G401 (cell line): ENCODE data around the gene ADAMTS17. TPM values are rescaled to one million over a fixed set of nuclear protein-coding genes. Genes with fewer than 3 reads are reported as not detected.
A peak's percentile ranks its signal among the peaks of the same experiment; 100 is the strongest.

Experiments used
- DNase-seq: peaks from one replicate; pipeline ENCODE4 v3.0.0-alpha.2; 2015; ENCODE audit warnings: low spot score
- in situ Hi-C: cut with HindIII; loops from 2 replicates; pipeline ENCODE4 v1.10.0; 2016; ENCODE audit warnings: low sequenced_read_pairs, mixed read lengths
- total RNA-seq: library from RNA; depleted of rRNA; stranded (reverse); fragments of >200 nt; shearing (Covaris generic); gene quantifications from 2 replicates; pipeline ENCODE4 v1.2.3, GENCODE V29; 2014

Gene ADAMTS17
- total RNA-seq, 1 experiment from 2014 or later = 1.3 TPM

DNA sequence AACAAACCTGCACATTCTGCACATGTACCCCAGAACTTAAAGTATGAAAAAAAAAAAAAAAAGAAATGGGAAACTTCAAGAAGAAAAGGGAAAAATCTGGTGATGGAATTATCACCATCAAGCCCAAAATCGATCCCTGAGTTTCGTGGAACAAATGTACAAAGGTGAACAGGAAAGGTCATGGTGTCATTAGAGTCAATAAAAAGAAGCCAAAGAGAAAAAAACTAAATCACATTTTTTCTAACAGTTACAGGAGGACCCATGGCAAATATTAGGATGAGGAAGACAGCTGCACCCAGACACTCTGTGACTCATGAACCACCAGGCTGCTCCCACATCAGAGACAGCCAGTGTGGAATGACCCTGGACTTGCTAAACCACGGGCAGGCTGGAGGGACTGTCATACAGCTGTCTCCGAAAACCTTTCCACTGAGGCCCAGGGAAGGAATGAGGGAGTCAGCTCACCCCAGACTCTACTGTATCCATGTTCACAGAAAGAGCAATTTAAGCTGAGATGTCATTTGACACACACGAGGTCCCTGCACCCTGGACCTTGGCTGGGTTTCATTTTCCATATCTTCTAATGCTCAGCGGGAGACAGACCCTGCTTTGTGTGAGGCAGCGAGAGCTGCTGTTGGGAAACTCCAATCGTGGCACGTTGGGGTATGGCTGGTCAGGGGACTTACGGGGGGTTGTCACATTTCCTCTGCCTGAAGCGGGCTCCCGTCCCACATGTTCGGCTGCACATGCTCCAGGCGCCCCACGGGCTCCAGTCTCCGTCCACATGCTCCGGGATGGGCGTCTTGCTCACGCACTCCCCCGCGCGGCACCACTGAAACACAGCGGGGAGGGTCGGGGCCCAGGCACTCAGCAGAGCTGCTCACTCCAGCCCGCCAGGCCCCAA is 210.2 kb downstream of the ADAMTS17 start:
- no peak for DNase-seq
- in situ Hi-C loops = no loop called here

DNA sequence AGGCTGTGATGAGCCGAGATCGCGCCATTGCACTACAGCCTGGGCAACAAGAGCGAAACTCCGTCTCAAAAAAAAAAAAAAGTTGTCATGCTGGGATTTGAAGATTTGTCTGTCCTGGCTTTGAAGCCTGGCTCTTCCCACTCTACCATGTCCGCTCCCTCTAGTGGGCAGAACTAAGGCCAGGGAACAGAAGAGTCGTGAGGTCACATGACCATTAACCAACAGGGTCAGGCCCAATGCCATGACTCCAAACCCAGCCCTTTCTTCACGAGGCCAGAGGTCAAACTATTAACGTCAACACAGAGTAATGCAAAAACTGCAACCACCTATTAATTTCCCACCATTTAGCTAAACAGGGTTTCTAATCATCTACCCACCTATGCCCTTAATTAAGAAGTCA is 212.1 kb downstream of the ADAMTS17 start:
- DNase-seq = no peak
- in situ Hi-C loops = no loop called here

DNA sequence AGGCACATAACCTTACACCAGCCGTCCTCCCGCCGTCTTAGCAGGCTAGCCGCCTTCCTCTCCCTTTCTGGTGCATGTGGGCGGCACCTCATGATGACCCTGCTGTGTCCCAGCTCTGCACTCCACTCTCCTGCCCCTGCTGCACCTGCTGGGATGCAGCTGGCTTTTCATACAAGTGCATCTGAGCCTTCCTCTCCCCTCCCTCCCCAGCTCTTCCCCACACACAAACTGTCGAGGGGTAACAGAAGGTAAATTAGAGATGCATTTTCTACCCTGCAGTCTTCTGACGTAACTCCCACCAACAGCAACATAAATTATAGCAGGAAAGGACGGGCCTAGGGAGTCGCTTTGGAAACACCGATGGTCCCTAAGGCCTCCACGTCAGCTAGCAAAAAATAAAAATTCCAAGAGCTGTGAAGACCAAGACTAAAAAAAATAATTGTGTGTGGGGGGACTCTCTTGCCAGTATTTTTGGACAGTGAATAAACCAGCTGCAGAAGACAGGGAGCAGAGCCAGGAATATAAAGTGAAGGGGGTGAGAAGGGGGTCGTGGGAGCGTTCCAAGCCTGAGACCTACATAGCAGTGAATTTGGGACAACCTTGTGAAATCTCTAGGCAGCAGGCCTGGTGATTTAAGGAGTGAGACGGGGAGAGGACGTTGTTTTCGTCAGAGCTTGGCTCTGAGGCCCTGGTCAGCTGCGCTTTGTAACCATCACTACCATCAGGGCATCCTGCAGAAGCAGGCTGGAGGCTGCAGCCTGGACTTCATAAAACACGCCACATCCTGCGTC is 216.2 kb downstream of the ADAMTS17 start:
- in situ Hi-C loops = no loop called here
- DNase-seq = peak; percentile 11

DNA sequence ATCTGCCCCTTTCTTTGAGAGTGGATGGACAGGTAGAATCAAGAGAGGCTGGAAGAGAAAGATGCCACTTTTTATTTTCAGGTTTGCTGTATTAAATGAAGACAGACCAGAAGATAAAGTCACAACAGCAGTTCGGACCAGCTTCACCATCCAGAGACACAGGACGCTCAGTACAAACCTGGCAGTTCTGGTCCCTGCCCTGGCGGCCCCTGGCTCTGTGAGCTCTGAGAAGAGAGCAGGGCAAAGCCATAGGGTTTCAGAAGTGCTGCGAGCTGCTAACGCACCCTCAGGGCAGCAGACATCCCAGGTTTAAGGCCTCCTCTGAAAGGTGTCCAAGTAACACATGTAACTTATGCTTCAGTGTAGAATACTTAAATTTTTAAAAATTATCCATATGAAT is 216.8 kb downstream of the ADAMTS17 start:
- in situ Hi-C loops = no loop called here
- DNase-seq = no peak

DNA sequence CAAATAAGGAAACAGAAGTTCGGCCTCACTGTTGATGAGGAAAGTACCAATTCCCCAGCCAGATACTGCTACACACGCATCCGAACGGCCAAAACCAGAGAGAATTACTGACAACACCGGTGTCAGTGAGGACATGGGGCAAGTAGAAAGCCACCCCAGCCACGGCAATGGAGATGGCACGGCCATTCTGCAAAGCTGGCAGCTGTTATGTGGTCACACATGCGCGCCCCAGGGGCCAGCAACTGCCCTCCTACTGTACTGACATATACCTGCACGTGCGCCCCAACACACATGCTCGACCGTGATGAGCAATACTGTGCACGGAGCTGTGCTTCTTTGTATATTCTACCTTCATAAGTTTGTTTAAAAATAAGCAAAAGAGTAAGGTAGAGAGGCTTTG is 217.4 kb downstream of the ADAMTS17 start:
- in situ Hi-C loops = no loop called here
- DNase-seq = no peak

DNA sequence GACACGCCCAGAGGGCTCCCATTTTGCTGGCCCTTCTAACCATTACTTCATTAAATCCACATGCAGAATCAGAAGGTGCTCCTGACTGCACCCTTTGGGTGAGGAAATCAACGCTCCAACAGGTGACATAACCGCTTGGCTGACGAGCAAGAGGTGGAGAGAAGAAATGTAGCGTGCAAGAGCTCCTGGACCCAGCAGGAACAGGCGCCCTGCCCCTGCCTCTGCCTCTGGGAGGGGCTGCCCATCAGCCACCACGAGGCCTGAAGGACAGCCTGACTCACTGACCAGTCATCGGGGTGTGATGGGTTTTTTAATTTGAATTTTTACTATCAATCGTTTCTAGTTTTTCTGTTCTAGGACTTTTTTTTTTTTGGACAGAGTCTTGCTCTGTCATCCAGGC is 218.2 kb downstream of the ADAMTS17 start:
- in situ Hi-C loops = no loop called here
- no peak for DNase-seq

DNA sequence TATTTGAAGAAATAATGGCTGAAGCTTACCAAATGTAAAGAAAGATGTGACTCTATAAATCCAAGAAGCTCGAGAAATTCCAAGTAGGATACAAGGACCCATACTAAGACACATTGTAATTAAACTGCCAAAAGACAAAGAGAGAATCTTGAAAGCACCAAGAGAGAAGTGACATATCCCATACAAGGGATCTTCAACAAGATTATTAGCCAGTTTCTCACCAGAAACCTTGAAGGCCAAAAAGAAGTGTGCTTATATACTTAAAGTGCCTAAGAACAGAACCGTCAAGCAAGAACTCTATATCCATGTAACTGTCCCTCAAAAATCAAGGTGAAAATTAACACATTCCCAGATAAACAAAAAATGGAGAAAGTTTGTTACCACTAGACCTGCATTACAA is 220.5 kb downstream of the ADAMTS17 start:
- in situ Hi-C loops = no loop called here
- DNase-seq = no peak

DNA sequence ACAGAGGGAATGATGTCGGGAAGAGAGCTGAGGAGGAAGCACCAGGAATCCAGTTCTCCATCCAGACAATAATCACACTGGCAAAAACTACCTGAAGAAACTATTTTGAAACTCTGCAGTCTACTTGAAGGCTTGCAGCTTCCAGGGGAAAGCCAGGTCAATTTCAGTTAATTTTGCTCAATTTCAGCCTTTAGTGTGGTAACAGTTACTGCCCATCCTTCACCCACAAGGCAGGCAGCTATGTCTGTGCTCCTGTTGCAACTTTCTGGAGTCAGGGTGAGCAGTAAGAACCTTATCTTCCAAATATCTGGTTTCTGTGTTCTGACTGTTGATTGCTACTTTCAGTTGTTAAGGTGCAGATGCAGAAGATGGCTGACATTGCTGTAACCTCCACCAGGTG is 221.7 kb downstream of the ADAMTS17 start:
- DNase-seq = no peak
- in situ Hi-C loops = no loop called here

DNA sequence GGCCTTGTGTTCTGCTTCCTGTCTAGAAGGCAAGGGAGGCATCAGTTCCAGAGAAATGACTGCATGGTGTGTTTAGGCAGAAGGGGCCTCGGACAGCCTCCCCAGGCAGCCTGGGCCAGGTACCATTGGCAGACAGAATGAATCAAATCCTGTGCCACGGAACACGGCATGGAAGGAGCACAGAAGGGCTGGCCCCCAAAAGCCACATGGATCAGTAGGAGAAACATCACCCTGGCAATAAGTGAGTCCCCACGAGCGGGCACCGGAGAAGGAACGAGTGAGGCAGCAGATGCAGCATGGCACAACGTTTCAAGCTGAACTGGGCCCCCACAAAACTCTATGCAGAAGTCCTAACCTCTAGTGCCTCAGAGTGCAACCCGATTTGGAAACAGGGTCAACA is 223.2 kb downstream of the ADAMTS17 start:
- no peak for DNase-seq
- in situ Hi-C loops = no loop called here

DNA sequence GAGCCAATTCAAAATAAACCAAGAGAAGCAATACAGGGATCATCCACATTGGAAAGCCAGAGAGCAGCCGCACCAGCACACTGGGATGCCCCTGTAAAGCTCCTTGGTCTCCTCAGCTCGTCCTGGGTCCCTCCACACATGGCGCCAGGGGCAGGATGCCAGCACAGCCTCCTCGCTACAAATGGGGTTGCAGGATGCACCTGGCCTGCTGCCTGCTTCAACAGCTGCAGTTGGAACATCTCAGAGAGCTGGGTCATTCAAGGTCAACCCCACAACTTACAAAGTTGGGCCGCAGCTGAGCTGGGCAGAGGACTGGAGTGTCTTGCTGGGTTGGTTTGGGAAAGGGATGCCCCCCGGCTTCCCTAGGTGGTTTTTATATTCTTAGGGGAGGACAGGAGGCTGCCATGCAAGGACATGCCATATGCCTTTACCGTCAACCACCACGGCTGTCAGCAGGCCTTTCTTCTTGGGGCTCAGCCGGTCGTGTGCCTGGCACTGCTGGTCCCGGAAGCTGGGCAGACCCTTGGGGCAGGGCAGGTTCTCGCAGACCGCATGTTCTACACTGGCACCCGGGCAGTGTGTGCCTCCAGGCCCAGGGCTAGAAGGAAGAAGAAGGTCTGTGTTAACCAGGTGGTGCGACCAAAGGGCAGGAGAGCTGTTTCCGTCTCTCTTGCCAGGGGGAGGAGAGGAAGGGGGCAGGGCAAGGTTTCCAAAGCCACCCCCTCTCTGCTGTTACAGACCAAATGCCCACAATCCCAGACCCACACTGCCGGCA is 225.2 kb downstream of the ADAMTS17 start:
- in situ Hi-C loops = no loop called here
- no peak for DNase-seq

DNA sequence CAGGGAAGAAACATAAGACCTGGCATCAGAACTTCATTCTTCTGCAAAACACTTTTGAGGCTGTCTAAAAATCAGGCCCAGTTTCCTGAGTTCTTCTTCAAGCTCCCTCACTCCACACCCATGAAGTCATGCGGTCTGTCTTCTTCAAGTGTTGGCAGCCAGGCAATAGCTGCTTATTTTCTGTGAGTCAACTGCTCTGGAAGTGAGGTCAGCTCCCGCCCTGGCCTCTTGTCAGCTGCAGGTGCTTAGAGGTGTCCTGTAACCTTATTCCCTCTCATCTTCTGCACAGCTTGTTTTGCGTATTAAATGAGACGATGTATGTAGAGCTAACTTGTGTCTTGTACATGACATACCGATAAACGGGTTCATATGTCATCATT is 226.1 kb downstream of the ADAMTS17 start:
- in situ Hi-C loops = no loop called here
- no peak for DNase-seq

DNA sequence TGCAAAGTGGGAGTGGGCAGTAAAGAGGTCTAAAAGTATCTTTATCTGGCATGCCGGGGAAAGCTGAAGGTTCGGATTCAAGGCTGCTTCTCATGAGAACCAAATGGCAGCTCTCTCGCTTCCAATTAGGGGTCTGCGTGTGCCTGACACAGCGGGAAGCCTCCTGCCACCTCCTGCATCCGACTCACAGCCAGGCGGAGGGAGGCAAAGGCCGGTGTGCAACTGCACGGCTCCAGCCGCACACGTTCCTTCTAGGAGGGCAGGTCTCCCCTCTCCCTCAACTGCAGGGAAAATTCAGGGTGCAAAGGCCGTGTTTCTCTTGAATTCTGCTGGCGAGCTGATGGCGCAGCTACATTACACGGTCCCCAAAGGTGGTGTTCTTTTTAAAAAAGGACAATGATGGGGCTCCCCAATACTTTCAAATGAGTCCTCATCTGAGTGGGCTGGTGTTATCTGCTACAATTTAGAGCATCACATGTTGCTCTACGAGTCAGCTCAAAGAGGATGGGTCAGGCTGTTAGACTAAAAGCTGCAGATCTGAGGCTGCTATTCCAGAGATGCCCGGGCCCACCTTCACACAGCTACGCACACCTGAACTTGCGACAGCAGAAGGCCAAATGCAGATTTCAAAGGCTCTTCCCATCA is 226.6 kb downstream of the ADAMTS17 start:
- in situ Hi-C loops = no loop called here
- DNase-seq = no peak

DNA sequence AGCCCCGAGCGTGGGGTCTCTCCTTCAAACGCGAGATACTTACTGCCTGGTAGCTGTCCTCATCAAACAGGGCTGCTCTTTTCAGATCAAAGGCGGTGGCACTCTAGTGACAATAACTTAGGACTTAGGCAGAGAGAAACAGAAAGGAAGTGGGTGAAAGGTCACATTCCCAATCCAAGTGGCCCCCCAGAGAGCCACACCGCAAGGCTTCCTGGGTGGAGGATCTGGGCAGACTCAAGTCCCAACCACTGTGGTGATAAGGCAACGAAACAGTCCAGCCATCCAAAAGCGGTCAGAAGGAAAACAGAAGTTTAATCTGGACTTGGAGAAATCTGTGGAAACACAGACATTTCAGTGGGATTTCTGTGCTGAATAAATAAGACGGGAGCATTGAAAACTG is 227.2 kb downstream of the ADAMTS17 start:
- DNase-seq = no peak
- in situ Hi-C loops = no loop called here

DNA sequence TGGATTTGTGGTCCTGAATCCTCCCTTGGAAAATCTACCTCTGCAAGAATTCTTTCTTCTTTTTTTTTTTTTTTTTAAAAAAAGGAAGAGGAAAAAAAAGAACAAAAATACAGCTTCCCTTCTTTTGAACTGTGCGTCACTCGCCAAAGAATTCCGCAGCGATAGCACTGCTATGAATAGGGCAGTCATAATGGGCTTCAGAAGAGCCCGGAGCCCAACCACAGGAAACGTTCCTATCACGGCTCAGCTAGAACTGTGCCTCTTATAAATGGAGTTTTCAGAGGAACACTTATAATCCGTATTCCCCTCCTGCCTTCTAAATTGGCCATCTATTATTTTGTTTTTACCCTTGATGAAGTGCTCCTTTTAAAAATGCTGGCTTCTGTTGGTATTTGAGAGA is 227.7 kb downstream of the ADAMTS17 start:
- in situ Hi-C loops = no loop called here
- peak; percentile 8 for DNase-seq

DNA sequence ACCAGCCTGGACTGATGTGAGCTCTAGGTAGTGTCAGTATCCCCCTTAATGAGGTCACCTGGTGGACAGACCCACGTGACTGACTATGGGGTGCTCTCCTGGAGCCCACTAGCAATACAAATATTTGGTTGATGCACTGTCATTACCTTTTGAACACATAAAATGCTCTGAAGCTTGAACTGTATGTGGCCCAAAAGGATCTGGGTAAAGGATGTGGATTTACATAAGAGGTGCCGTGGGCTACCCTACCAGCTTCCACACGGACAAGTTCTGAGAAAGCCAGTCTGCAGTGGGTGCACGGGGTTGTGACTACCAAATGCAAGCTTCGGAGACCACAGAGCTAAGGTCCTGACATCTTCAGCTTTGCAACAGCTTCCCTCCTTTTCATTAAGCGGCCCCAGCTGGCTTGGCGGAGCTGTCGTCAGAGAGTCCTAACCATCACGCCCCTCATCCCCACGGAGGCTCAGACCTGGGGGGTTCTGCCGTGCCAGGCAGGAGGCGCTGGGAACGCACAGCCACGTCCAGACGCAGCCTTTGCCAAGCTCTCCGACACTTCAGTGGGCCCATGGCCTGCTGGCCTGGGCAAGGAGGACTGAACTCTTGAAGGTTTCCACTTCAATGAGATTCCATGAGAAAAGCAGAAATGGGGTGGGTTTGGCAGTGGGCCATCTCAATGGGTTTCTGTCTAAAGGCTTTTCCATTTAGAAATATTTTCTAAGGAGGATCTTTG is 228.3 kb downstream of the ADAMTS17 start:
- DNase-seq = no peak
- in situ Hi-C loops = no loop called here

DNA sequence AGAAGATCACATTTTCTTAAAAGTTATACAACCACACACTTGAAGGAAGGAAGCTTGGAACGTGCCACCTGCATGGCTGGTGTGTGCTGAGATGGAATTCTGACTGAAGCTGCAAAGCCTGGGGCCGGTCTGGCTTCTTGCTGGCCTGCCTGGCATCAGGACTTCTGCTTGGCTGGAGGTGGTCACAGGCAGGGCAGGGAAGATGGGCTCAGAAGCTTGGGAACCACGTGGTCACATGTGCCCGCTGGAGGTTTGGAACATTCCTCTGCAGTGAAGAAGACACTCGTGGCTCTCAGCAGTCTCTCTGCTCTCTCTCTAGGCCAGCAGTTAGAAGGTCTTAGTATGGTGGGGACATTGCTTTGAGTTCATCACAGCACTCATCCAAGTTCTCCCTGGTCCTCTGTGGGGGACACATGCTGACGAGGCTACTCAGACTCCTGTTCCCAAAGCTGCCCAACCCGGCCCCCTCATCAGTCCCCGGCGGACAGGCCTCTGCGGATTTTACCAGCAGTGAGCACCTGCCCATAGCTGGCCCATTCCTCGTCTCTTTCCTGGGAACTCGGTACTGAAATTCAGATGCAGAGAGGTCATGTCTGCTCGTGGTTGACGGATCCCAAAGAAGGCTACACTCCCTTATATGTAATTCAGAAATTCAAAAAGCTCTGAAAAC is 229.0 kb downstream of the ADAMTS17 start:
- in situ Hi-C loops = no loop called here
- no peak for DNase-seq

DNA sequence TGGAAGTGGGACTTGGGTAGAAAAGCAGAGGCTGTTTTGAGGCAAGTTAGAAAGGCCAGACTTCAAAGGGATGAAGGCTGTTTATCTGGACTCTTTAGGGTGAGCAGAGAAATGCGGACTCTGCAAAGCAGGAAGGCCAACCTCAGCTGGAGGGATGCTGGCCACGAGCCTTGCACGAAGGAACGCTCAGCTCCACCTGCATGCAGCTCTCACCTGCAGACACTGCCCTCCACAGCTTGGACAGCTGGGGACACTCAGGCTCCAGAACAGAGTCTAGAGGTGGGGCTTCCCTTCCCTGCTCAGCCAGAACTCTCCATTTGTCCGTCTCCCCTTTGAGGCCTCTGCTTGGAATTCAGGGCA is 229.7 kb downstream of the ADAMTS17 start:
- in situ Hi-C loops = no loop called here
- no peak for DNase-seq
